D721Med (cell line): ENCODE measurements around the gene PET100.
A peak's percentile ranks its signal among the peaks of the same experiment; 100 is the strongest.

Source experiments
- DNase-seq: peaks from one replicate; pipeline ENCODE4 v3.0.0; 2011; ENCODE audit warnings: low spot score; ENCODE audit not compliant: insufficient read length
- FAIRE-seq: peaks from 2 replicates; lab custom pipeline; 2011; peaks lifted over from hg19 to GRCh38; lab: Jason Lieb, UNC
- CTCF ChIP-seq: IDR thresholded peaks from 2 replicates; pipeline ENCODE4 v1.5.1; 2012; ENCODE audit warnings: mild to moderate bottlenecking, control low read depth; ENCODE audit not compliant: insufficient read depth; ENCODE audit errors: missing control alignments

PET100 gene

GRCh38 chr19:7645656-7646425, 16.2 kb downstream of the PET100 start:
- DNase-seq (no peak), FAIRE-seq (no peak)
- no peak for TF ChIP-seq CTCF

GRCh38 chr19:7646426-7646700, 16.8 kb downstream of the PET100 start:
- no peak for TF ChIP-seq CTCF
- DNase-seq, result no peak
- no peak for FAIRE-seq

GRCh38 chr19:7647156-7647555, 17.6 kb downstream of the PET100 start:
- DNase-seq (no peak), FAIRE-seq (no peak)
- no peak for TF ChIP-seq CTCF

- no peak for TF ChIP-seq CTCF
- DNase-seq, result no peak
- no peak for FAIRE-seq
These were observed 18.8 kb downstream of the PET100 start for GRCh38 chr19:7648265-7649014.

GRCh38 chr19:7650148-7650547, 20.6 kb downstream of the PET100 start:
- DNase-seq, result no peak
- no peak for FAIRE-seq
- no peak for TF ChIP-seq CTCF

- TF ChIP-seq CTCF, result peak; percentile 87
- FAIRE-seq, result no peak
- DNase-seq, result peak; percentile 77
These were observed 22.6 kb downstream of the PET100 start for GRCh38 chr19:7652061-7652641.
